Measurements from ENCODE around the gene ASB18. TPM values are rescaled to one million over a fixed set of nuclear protein-coding genes. Genes with fewer than 3 reads are reported as not detected.

Gene ASB18
- total and polyA plus RNA-seq, 2 donors from 2014 or later = not detected

- Histone ChIP-seq H3K9ac (ENCODE audit: low read length in 3 of 3) (no peak overlapping the region), H3K36me3 (ENCODE audit: control insufficient read depth in 2 of 3, insufficient read depth in 3 of 3, low read length in 3 of 3) (no peaks in the 10 kb centered on the region), H3K4me1 (ENCODE audit: control insufficient read depth in 2 of 3, insufficient read depth in 2 of 3, low read depth in 1 of 3, low read length in 3 of 3) (no peaks in the 10 kb centered on the region), H3K27me3 (ENCODE audit: control insufficient read depth, insufficient read depth, low read length) (no peaks in the 10 kb centered on the region), H3K4me3 (ENCODE audit: low read length in 3 of 3) (no peak overlapping the region), H3K27ac (ENCODE audit: low read depth in 2 of 2, low read length in 2 of 2) (no peak overlapping the region), H3K9me3 (ENCODE audit: control insufficient read depth in 2 of 3, insufficient read depth in 1 of 3, low read length in 3 of 3) (no peaks in the 10 kb centered on the region)
- FAIRE-seq = no peak
- peak in 1 of 5 donors; percentile 18 for DNase-seq
- intact Hi-C loops (cut with DNase I) = no loop called here
- no peak for TF ChIP-seq CTCF (IDR thresholded peaks at IDR 0.05; ENCODE audit: borderline replicate concordance, extremely low read depth, insufficient read depth)
Measured at GRCh38 chr2:236286873-236287545, 22.8 kb upstream of the ASB18 start.

GRCh38 chr2:236284208-236284607 lies 20.0 kb upstream of the ASB18 start:
- no peaks in the 10 kb centered on the region for H3K9me3 ChIP-seq (ENCODE audit: control insufficient read depth in 2 of 3, insufficient read depth in 1 of 3, low read length in 3 of 3)
- H3K27ac ChIP-seq (ENCODE audit: low read depth in 2 of 2, low read length in 2 of 2) = no peak overlapping the region
- intact Hi-C loops (cut with DNase I) = no loop called here
- H3K36me3 ChIP-seq (ENCODE audit: control insufficient read depth in 2 of 3, insufficient read depth in 3 of 3, low read length in 3 of 3) = no peaks in the 10 kb centered on the region
- H3K4me3 ChIP-seq (ENCODE audit: low read length in 3 of 3) = no peak overlapping the region
- FAIRE-seq (no peak), DNase-seq (no peak)
- H3K9ac ChIP-seq (ENCODE audit: low read length in 3 of 3) = no peak overlapping the region
- no peaks in the 10 kb centered on the region for H3K4me1 ChIP-seq (ENCODE audit: control insufficient read depth in 2 of 3, insufficient read depth in 2 of 3, low read depth in 1 of 3, low read length in 3 of 3)
- no peak for TF ChIP-seq CTCF (IDR thresholded peaks at IDR 0.05; ENCODE audit: borderline replicate concordance, extremely low read depth, insufficient read depth)
- no peaks in the 10 kb centered on the region for H3K27me3 ChIP-seq (ENCODE audit: control insufficient read depth, insufficient read depth, low read length)

- Histone ChIP-seq H3K9ac (ENCODE audit: low read length in 3 of 3) (no peak overlapping the region), H3K27ac (ENCODE audit: low read depth in 2 of 2, low read length in 2 of 2) (no peak overlapping the region), H3K36me3 (ENCODE audit: control insufficient read depth in 2 of 3, insufficient read depth in 3 of 3, low read length in 3 of 3) (no peaks in the 10 kb centered on the region), H3K27me3 (ENCODE audit: control insufficient read depth, insufficient read depth, low read length) (no peaks in the 10 kb centered on the region), H3K4me3 (ENCODE audit: low read length in 3 of 3) (no peak overlapping the region), H3K9me3 (ENCODE audit: control insufficient read depth in 2 of 3, insufficient read depth in 1 of 3, low read length in 3 of 3) (peaks cover 0 to 6% (median 4%) of the 10 kb centered on the region in 3 donors), H3K4me1 (ENCODE audit: control insufficient read depth in 2 of 3, insufficient read depth in 2 of 3, low read depth in 1 of 3, low read length in 3 of 3) (no peaks in the 10 kb centered on the region)
- intact Hi-C loops (cut with DNase I) = no loop called here
- DNase-seq = no peak
- TF ChIP-seq CTCF (IDR thresholded peaks at IDR 0.05; ENCODE audit: borderline replicate concordance, extremely low read depth, insufficient read depth) = no peak
- FAIRE-seq = no peak
Measured at GRCh38 chr2:236282406-236282805, 18.2 kb upstream of the ASB18 start.

GRCh38 chr2:236281423-236281822 lies 17.2 kb upstream of the ASB18 start:
- no peak overlapping the region for H3K27ac ChIP-seq (ENCODE audit: low read depth in 2 of 2, low read length in 2 of 2)
- no peak for TF ChIP-seq CTCF (IDR thresholded peaks at IDR 0.05; ENCODE audit: borderline replicate concordance, extremely low read depth, insufficient read depth)
- no peak overlapping the region for H3K9ac ChIP-seq (ENCODE audit: low read length in 3 of 3)
- peaks cover 0 to 10% (median 5%) of the 10 kb centered on the region in 3 donors for H3K9me3 ChIP-seq (ENCODE audit: control insufficient read depth in 2 of 3, insufficient read depth in 1 of 3, low read length in 3 of 3)
- intact Hi-C loops (cut with DNase I) = no loop called here
- FAIRE-seq = no peak
- no peak overlapping the region for H3K4me3 ChIP-seq (ENCODE audit: low read length in 3 of 3)
- no peaks in the 10 kb centered on the region for H3K4me1 ChIP-seq (ENCODE audit: control insufficient read depth in 2 of 3, insufficient read depth in 2 of 3, low read depth in 1 of 3, low read length in 3 of 3)
- H3K27me3 ChIP-seq (ENCODE audit: control insufficient read depth, insufficient read depth, low read length) = no peaks in the 10 kb centered on the region
- H3K36me3 ChIP-seq (ENCODE audit: control insufficient read depth in 2 of 3, insufficient read depth in 3 of 3, low read length in 3 of 3) = no peaks in the 10 kb centered on the region
- DNase-seq = no peak

Measured in kidney (tissue), 14 donors.